Kidney (tissue), 14 donors: ENCODE measurements around the gene PITPNC1. TPM values are rescaled to one million over a fixed set of nuclear protein-coding genes. Genes with fewer than 3 reads are reported as not detected.

Source experiments
- DNase-seq, 5 donors: peaks; one replicate each; pipeline ENCODE4 v3.0.0-alpha.2; 2013 to 2020
- FAIRE-seq: peaks from 2 replicates; lab custom pipeline; 2012; peaks lifted over from hg19 to GRCh38; lab: Jason Lieb, UNC
- H3K27ac ChIP-seq, 2 donors: one replicate each; pipeline ENCODE4 v1.7.0; 2013; ENCODE audit warnings: low read depth in 2 of 2, low read length in 2 of 2, inconsistent platforms in 1 of 2
- H3K27me3 ChIP-seq: one replicate; pipeline ENCODE4 v1.7.1; 2013; ENCODE audit warnings: low read length, inconsistent platforms; ENCODE audit not compliant: control insufficient read depth, insufficient read depth
- H3K36me3 ChIP-seq, 3 donors: one replicate each; pipeline versions ENCODE4 v1.7.0 to v1.7.1; 2013; ENCODE audit warnings: low read length in 3 of 3, control low read depth in 1 of 3, inconsistent platforms in 1 of 3; ENCODE audit not compliant: insufficient read depth in 3 of 3, control insufficient read depth in 2 of 3
- H3K4me1 ChIP-seq, 3 donors: one replicate each; pipeline versions ENCODE4 v1.7.0 to v1.7.1; 2013; ENCODE audit warnings: low read length in 3 of 3, inconsistent platforms in 1 of 3, low read depth in 1 of 3; ENCODE audit not compliant: control insufficient read depth in 2 of 3, insufficient read depth in 2 of 3
- H3K4me3 ChIP-seq, 3 donors: one replicate each; pipeline versions ENCODE4 v1.7.0 to v1.8.1; 2013; ENCODE audit warnings: low read length in 3 of 3, control low read depth in 1 of 3, inconsistent platforms in 1 of 3
- H3K9ac ChIP-seq, 3 donors: one replicate each; pipeline versions ENCODE4 v1.7.0 to v1.7.1; 2013; ENCODE audit warnings: low read length in 3 of 3, control low read depth in 1 of 3, inconsistent platforms in 1 of 3
- H3K9me3 ChIP-seq, 3 donors: one replicate each; pipeline versions ENCODE4 v1.7.0 to v1.7.1; 2013; ENCODE audit warnings: low read length in 3 of 3, control low read depth in 1 of 3, inconsistent platforms in 1 of 3; ENCODE audit not compliant: control insufficient read depth in 2 of 3, insufficient read depth in 1 of 3
- intact Hi-C: fragments of 100-400 bp; cut with DNase I; formaldehyde crosslinking; loops from one replicate; pipeline ENCODE4 v1.11.1; 2022
- polyA plus RNA-seq: library from polyadenylated mRNA; stranded (reverse); fragments of 350-450 nt; fragmentation: Illumina TruSeq; extraction: RNeasy Lipid Tissue Mini Kit (QIAGEN cat#74804); gene quantifications from one replicate; pipeline ENCODE4 v1.2.3, GENCODE V29; 2014; ENCODE audit warnings: low read depth, low replicate concordance; ENCODE audit not compliant: insufficient read depth
- total RNA-seq: library from RNA; stranded (reverse); fragmentation: NEBNext Ultra II Directional; extraction: Animal tissue kit (Norgen Biotek cat#: 25700); gene quantifications from one replicate; pipeline ENCODE4 v1.2.1, GENCODE V29; 2021
- TF ChIP-seq, protein P1 (sequence below): IDR thresholded peaks from 3 replicates; pipeline ENCODE4 v1.5.1; 2012; ENCODE audit warnings: mild to moderate bottlenecking, moderate library complexity, borderline replicate concordance; ENCODE audit not compliant: insufficient read depth; ENCODE audit errors: extremely low read depth
- donor health status: control.
- donor health status: control.
- donor health status: control.
- donor health status: control.
- donor health status: control.
- donor health status: DM: yes; HTN: yes; CAD: no.
- donor health status: Normal renal cell carcinoma (clear cell type).

Gene PITPNC1
- total and polyA plus RNA-seq, 2 donors from 2014 or later = 14.2 to 41.3 TPM

DNA sequence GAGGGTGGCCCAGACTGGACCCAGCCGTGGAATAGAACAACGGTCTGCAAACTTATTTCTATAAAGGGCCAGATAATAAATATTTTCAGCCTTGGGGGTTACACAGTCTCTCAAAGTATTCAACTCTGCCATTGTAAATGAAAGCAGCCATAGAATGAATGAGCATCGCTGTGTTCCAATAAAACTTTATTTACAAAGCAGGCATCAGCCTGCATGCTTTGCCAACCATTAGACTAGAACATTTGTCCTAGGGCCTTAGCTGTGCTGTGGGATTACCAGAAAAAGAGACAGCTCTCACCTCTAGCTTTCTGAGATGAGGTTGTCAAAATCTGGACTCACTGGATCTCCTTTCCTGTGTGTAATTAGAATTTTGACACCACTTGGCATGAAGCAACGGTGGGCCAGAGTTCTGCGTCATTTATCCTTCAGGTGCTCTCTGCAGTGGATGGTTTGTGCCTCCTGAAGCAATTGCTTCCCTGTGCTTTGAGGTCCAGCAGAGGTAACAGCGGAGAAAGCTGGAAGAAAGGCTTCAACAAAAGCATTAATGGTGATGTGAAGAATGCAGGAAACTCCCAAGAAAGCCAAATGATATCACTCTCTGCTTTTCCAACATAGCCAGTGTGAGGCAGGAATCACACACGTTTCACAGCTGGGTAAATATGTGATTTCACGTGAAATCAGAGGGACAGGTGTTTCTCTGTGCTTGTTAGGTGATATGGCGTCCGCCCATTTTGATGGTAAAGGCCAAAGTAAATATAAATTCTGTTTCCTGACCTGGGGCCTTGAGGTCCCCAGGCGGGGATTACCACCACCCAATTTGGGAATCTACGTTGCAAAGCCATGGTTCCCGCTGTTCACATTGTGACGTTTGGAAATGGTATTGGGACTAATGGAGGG lies 148.4 kb downstream of the PITPNC1 start:
- Histone ChIP-seq H3K9me3 (no peaks in the 10 kb centered on the region), H3K4me3 (no peak overlapping the region), H3K9ac (no peak overlapping the region), H3K36me3 (no peaks in the 10 kb centered on the region), H3K27ac (no peak overlapping the region), H3K27me3 (no peaks in the 10 kb centered on the region), H3K4me1 (peaks cover 3 to 7% (median 7%) of the 10 kb centered on the region in 3 donors)
- TF ChIP-seq, protein P1, sequence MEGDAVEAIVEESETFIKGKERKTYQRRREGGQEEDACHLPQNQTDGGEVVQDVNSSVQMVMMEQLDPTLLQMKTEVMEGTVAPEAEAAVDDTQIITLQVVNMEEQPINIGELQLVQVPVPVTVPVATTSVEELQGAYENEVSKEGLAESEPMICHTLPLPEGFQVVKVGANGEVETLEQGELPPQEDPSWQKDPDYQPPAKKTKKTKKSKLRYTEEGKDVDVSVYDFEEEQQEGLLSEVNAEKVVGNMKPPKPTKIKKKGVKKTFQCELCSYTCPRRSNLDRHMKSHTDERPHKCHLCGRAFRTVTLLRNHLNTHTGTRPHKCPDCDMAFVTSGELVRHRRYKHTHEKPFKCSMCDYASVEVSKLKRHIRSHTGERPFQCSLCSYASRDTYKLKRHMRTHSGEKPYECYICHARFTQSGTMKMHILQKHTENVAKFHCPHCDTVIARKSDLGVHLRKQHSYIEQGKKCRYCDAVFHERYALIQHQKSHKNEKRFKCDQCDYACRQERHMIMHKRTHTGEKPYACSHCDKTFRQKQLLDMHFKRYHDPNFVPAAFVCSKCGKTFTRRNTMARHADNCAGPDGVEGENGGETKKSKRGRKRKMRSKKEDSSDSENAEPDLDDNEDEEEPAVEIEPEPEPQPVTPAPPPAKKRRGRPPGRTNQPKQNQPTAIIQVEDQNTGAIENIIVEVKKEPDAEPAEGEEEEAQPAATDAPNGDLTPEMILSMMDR = no peak
- intact Hi-C loops = no loop called here
- FAIRE-seq (no peak), DNase-seq (no peak)

GRCh38 chr17:67526700-67527099 lies 149.6 kb downstream of the PITPNC1 start:
- H3K36me3 ChIP-seq = no peaks in the 10 kb centered on the region
- intact Hi-C loops = no loop called here
- no peaks in the 10 kb centered on the region for H3K9me3 ChIP-seq
- H3K9ac ChIP-seq = no peak overlapping the region
- TF ChIP-seq, protein P1 = no peak
- FAIRE-seq (no peak), DNase-seq (no peak)
- H3K27me3 ChIP-seq = no peaks in the 10 kb centered on the region
- H3K27ac ChIP-seq = no peak overlapping the region
- H3K4me1 ChIP-seq = peaks cover 2 to 7% (median 5%) of the 10 kb centered on the region in 3 donors
- H3K4me3 ChIP-seq = no peak overlapping the region

- peak overlapping the region in 2 of 3 donors; percentile 28 to 33 for H3K4me3 ChIP-seq
- no peak for FAIRE-seq
- no peaks in the 10 kb centered on the region for H3K9me3 ChIP-seq
- H3K4me1 ChIP-seq = peaks cover 5 to 15% (median 7%) of the 10 kb centered on the region in 3 donors
- no peaks in the 10 kb centered on the region for H3K36me3 ChIP-seq
- intact Hi-C loops = no loop called here
- TF ChIP-seq, protein P1 = no peak
- peak; percentile 90 to 96 (median 93) for DNase-seq
- peak overlapping the region in 1 of 3 donors; percentile 14 for H3K9ac ChIP-seq
- H3K27ac ChIP-seq = peak overlapping the region; percentile 34 to 71
- H3K27me3 ChIP-seq = no peaks in the 10 kb centered on the region
Observed at GRCh38 chr17:67528751-67529436, 151.8 kb downstream of the PITPNC1 start.
